OCI-LY7 (cell line): ENCODE results near the gene PHACTR3. TPM values are rescaled to one million over a fixed set of nuclear protein-coding genes. Genes with fewer than 3 reads are reported as not detected.

Source experiments
- BruUV-seq: library from RNA; stranded (reverse); fragments of 400-500 nt; replicated peaks from 2 replicates; lab custom pipeline; 2021; lab: Mats Ljungman, UMichigan
- CTCF ChIA-PET: fragments of 300-600 bp; sonication (Branson Sonifier 250); formaldehyde crosslinking; loops from one replicate; lab custom pipeline; 2022; ENCODE audit warnings: antibody characterized with exemption; ENCODE audit not compliant: unreplicated experiment; lab: Charles Lee
- POLR2A ChIA-PET: fragments of 300-600 bp; sonication (Branson Sonifier 250); formaldehyde crosslinking; loops from one replicate; lab custom pipeline; 2022; ENCODE audit warnings: antibody characterized with exemption; lab: Charles Lee
- DNase-seq: peaks from one replicate; pipeline ENCODE4 v3.0.0-alpha.2; 2015; ENCODE audit warnings: low spot score
- H2AFZ ChIP-seq: fragments of 200-600 bp; sonication (generic), shearing (Covaris generic); 2 replicates; pipeline ENCODE4 v1.6.1; 2014; ENCODE audit warnings: mild to moderate bottlenecking, antibody characterized with exemption, low read length, moderate library complexity
- H3K27ac ChIP-seq: fragments of 200-600 bp; sonication (generic); 2 replicates; pipeline ENCODE4 v1.5.1; 2014; ENCODE audit warnings: mixed run types, low read depth, mild to moderate bottlenecking, moderate library complexity, low read length, inconsistent platforms; ENCODE audit not compliant: poor library complexity, severe bottlenecking
- H3K36me3 ChIP-seq: fragments of 200-600 bp; sonication (generic); 2 replicates; pipeline ENCODE4 v1.6.1; 2014; ENCODE audit warnings: mild to moderate bottlenecking, antibody characterized with exemption, low read length, moderate library complexity, mixed read lengths; ENCODE audit not compliant: insufficient read depth
- H3K4me1 ChIP-seq: fragments of 200-600 bp; sonication (generic); 2 replicates; pipeline ENCODE4 v1.5.1; 2014; ENCODE audit warnings: mild to moderate bottlenecking, low read length; ENCODE audit not compliant: insufficient read depth, poor library complexity, severe bottlenecking
- H3K4me2 ChIP-seq: fragments of 200-600 bp; sonication (generic); 2 replicates; pipeline ENCODE4 v1.6.1; 2014; ENCODE audit warnings: mild to moderate bottlenecking, low read length
- H3K4me3 ChIP-seq: fragments of 200-600 bp; sonication (generic); 2 replicates; pipeline ENCODE4 v1.5.1; 2014; ENCODE audit warnings: mild to moderate bottlenecking, low read depth, low read length; ENCODE audit not compliant: poor library complexity, severe bottlenecking
- H3K79me2 ChIP-seq: fragments of 200-600 bp; sonication (generic); 2 replicates; pipeline ENCODE4 v1.6.1; 2016; ENCODE audit warnings: low read depth, mild to moderate bottlenecking, low read length, moderate library complexity, mixed read lengths; ENCODE audit not compliant: insufficient read depth
- H3K9me2 ChIP-seq: fragments of 200-600 bp; sonication (generic); 2 replicates; pipeline ENCODE4 v1.6.1; 2016; ENCODE audit warnings: mild to moderate bottlenecking, low read length, mixed read lengths; ENCODE audit not compliant: insufficient read depth
- H3K9me3 ChIP-seq: fragments of 200-600 bp; sonication (generic); 2 replicates; pipeline ENCODE4 v1.6.1; 2014; ENCODE audit warnings: mild to moderate bottlenecking, mixed run types, low read length, mixed read lengths
- H4K20me1 ChIP-seq: fragments of 200-600 bp; sonication (generic); 2 replicates; pipeline ENCODE4 v1.6.1; 2014; ENCODE audit warnings: mild to moderate bottlenecking, antibody characterized with exemption, low read length, moderate library complexity, mixed read lengths; ENCODE audit not compliant: insufficient read depth
- CTCF ChIP-seq: fragments of 200-600 bp; sonication (generic); conservative IDR thresholded peaks from 2 replicates; pipeline ENCODE4 v1.5.1; 2014; ENCODE audit warnings: mild to moderate bottlenecking, antibody characterized with exemption, low read length, moderate library complexity, mixed read lengths
- EZH2phosphoT487 ChIP-seq: fragments of 200-600 bp; sonication (generic); IDR thresholded peaks from 2 replicates; pipeline ENCODE4 v1.6.1; 2018; ENCODE audit warnings: low read depth, borderline replicate concordance, mild to moderate bottlenecking, mixed run types, antibody characterized with exemption, low read length, moderate library complexity, mixed read lengths
- intact Hi-C: fragments of 100-400 bp; cut with micrococcal nuclease; formaldehyde crosslinking; loops from one replicate; pipeline ENCODE4 v1.10.0; 2022; ENCODE audit not compliant: unreplicated experiment
- total RNA-seq, 2 experiments: library from RNA; depleted of rRNA in 1 of 2; stranded (reverse); fragments of >200 nt in 1 of 2; shearing (Covaris generic) in 1 of 2; gene quantifications; 2 replicates each; pipeline ENCODE4 v1.2.3, GENCODE V29; 2014 to 2022

Gene PHACTR3
- total RNA-seq, 2 experiments from 2014 or later = 0.32 TPM; not detected in 1

- BruUV-seq = no TSS peak
- POLR2A ChIA-PET = no interaction called here
These were observed 18.5 kb upstream of the PHACTR3 start for GRCh38 chr20:59585714-59586409.

GRCh38 chr20:59586613-59587012, 17.7 kb upstream of the PHACTR3 start:
- no peaks in the 10 kb centered on the region for H3K4me1 ChIP-seq
- TF ChIP-seq CTCF (no peak), EZH2phosphoT487 (no peak)
- BruUV-seq = no TSS peak
- H2AFZ ChIP-seq = no peak overlapping the region
- intact Hi-C loops = no loop called here
- ChIA-PET CTCF (no interaction called here), POLR2A (no interaction called here)
- no peaks in the 10 kb centered on the region for H3K9me2 ChIP-seq
- no peak overlapping the region for H3K4me2 ChIP-seq
- H3K79me2 ChIP-seq = no peaks in the 10 kb centered on the region
- H3K4me3 ChIP-seq = no peak overlapping the region
- H4K20me1 ChIP-seq = no peaks in the 10 kb centered on the region
- no peak overlapping the region for H3K27ac ChIP-seq
- H3K36me3 ChIP-seq = no peaks in the 10 kb centered on the region
- no peaks in the 10 kb centered on the region for H3K9me3 ChIP-seq
- DNase-seq = no peak

More at GRCh38 chr20:59585714-59586409, 18.5 kb upstream of the PHACTR3 start:
- CTCF ChIA-PET = no interaction called here
- no peak overlapping the region for H3K4me3 ChIP-seq
- no peaks in the 10 kb centered on the region for H3K36me3 ChIP-seq
- H2AFZ ChIP-seq = no peak overlapping the region
- intact Hi-C loops = no loop called here
- no peaks in the 10 kb centered on the region for H3K9me2 ChIP-seq
- no peaks in the 10 kb centered on the region for H3K79me2 ChIP-seq
- H3K4me2 ChIP-seq = no peak overlapping the region
- TF ChIP-seq CTCF (no peak), EZH2phosphoT487 (no peak)
- no peaks in the 10 kb centered on the region for H4K20me1 ChIP-seq
- no peak overlapping the region for H3K27ac ChIP-seq
- DNase-seq = no peak
- H3K9me3 ChIP-seq = no peaks in the 10 kb centered on the region
- H3K4me1 ChIP-seq = no peaks in the 10 kb centered on the region

GRCh38 chr20:59587570-59587969, 16.8 kb upstream of the PHACTR3 start:
- no peak for TF ChIP-seq CTCF
- TF ChIP-seq EZH2phosphoT487 = no peak
- ChIA-PET CTCF (no interaction called here), POLR2A (no interaction called here)
- H2AFZ ChIP-seq = no peak overlapping the region
- H3K79me2 ChIP-seq = no peaks in the 10 kb centered on the region
- no peak overlapping the region for H3K4me2 ChIP-seq
- no peaks in the 10 kb centered on the region for H3K36me3 ChIP-seq
- H3K4me3 ChIP-seq = no peak overlapping the region
- H3K27ac ChIP-seq = no peak overlapping the region
- H3K9me2 ChIP-seq = no peaks in the 10 kb centered on the region
- no peaks in the 10 kb centered on the region for H4K20me1 ChIP-seq
- H3K4me1 ChIP-seq = no peaks in the 10 kb centered on the region
- BruUV-seq = no TSS peak
- H3K9me3 ChIP-seq = no peaks in the 10 kb centered on the region
- intact Hi-C loops = no loop called here
- no peak for DNase-seq
